ENCODE data around the gene HTRA2.
A peak's percentile ranks its signal among the peaks of the same experiment; 100 is the strongest.

Gene HTRA2

GRCh38 chr2:74501335-74502071 is 28.2 kb upstream of the HTRA2 start:
- DNase-seq, result no peak

GRCh38 chr2:74502147-74502719 is 27.5 kb upstream of the HTRA2 start:
- no peak for DNase-seq

GRCh38 chr2:74502720-74503505 is 26.8 kb upstream of the HTRA2 start:
- DNase-seq, result peak; percentile 78

GRCh38 chr2:74503506-74504475 is 25.9 kb upstream of the HTRA2 start:
- DNase-seq, result no peak

- no peak for DNase-seq
These were observed 25.1 kb upstream of the HTRA2 start for GRCh38 chr2:74504591-74504990.

GRCh38 chr2:74505448-74506246 is 24.1 kb upstream of the HTRA2 start:
- no peak for DNase-seq

GRCh38 chr2:74507145-74507925 is 22.4 kb upstream of the HTRA2 start, which contains the start of gene PCGF1:
PCGF1 (minus strand) TSS chr2:74507695; CDS start chr2:74507668, 27 bp downstream.
- peak; percentile 98 for DNase-seq

GRCh38 chr2:74507926-74508520 is 21.7 kb upstream of the HTRA2 start:
- DNase-seq, result no peak

GRCh38 chr2:74510272-74510671 is 19.5 kb upstream of the HTRA2 start:
- DNase-seq, result no peak

GRCh38 chr2:74511104-74511989 is 18.4 kb upstream of the HTRA2 start:
- no peak for DNase-seq

- no peak for DNase-seq
These were observed 16.8 kb upstream of the HTRA2 start for GRCh38 chr2:74512744-74513604.

- no peak for DNase-seq
These were observed 15.9 kb upstream of the HTRA2 start for GRCh38 chr2:74513605-74514367.

GRCh38 chr2:74514368-74515270 is 15.1 kb upstream of the HTRA2 start, which contains the start of gene TLX2:
TLX2 (plus strand) TSS chr2:74514450; CDS start chr2:74514807, 357 bp downstream.
- no peak for DNase-seq

- no peak for DNase-seq
These were observed 14.3 kb upstream of the HTRA2 start for GRCh38 chr2:74515271-74515980.

- peak; percentile 79 for DNase-seq
These were observed 13.6 kb upstream of the HTRA2 start for GRCh38 chr2:74515981-74516633.
